GM12878 (cell line): ENCODE measurements around the gene CTNNA3.

Experiments used
- BACH1 ChIP-seq: fragments of 450-650 bp; IDR thresholded peaks from 2 replicates; pipeline ENCODE4 v1.6.1; 2017; ENCODE audit warnings: mild to moderate bottlenecking, borderline replicate concordance
- CHD2 ChIP-seq: IDR thresholded peaks from 2 replicates; pipeline ENCODE4 v1.6.1; 2011; ENCODE audit warnings: low read depth, low read length, improper control_type of control experiment, borderline replicate concordance
- ESRRA ChIP-seq: IDR thresholded peaks from 2 replicates; pipeline ENCODE4 v1.6.1; 2012; ENCODE audit warnings: mild to moderate bottlenecking, low read length, improper control_type of control experiment
- ETV6 ChIP-seq, 2 experiments: fragments of 450-650 bp in 1 of 2; IDR thresholded peaks in 1 of 2; conservative IDR thresholded peaks in 1 of 2; 2 replicates each; pipeline ENCODE4 v1.6.1; 2014; ENCODE audit warnings: antibody characterized with exemption in 1 of 2, borderline replicate concordance in 1 of 2, low read depth in 1 of 2, mild to moderate bottlenecking in 1 of 2, moderate library complexity in 1 of 2
- NFIC ChIP-seq: IDR thresholded peaks from 2 replicates; pipeline ENCODE4 v1.6.1; 2012; ENCODE audit warnings: low read depth, mild to moderate bottlenecking, inconsistent platforms, low read length, moderate library complexity
- POLR2A ChIP-seq: IDR thresholded peaks from 2 replicates; pipeline ENCODE4 v1.6.1; 2011; ENCODE audit warnings: low read depth, mild to moderate bottlenecking, low read length
- POLR2AphosphoS2 ChIP-seq: IDR thresholded peaks from 2 replicates; pipeline ENCODE4 v1.6.1; 2011; ENCODE audit warnings: low read depth, mild to moderate bottlenecking, low read length, improper control_type of control experiment, moderate library complexity
- POU2F2 ChIP-seq: IDR thresholded peaks from 3 replicates; pipeline ENCODE4 v1.6.1; 2011; ENCODE audit warnings: low read depth, mild to moderate bottlenecking, low read length, borderline replicate concordance
- TAF1 ChIP-seq: IDR thresholded peaks from 2 replicates; pipeline ENCODE4 v1.6.1; 2011; ENCODE audit warnings: mild to moderate bottlenecking, low read depth, low read length, borderline replicate concordance
- TCF7 ChIP-seq: IDR thresholded peaks from 2 replicates; pipeline ENCODE4 v1.6.1; 2014; ENCODE audit warnings: antibody characterized with exemption, borderline replicate concordance
- ZNF274 ChIP-seq: IDR thresholded peaks from one replicate; pipeline ENCODE4 v1.8.0; 2011; ENCODE audit not compliant: insufficient read length, insufficient read depth
- TF ChIP-seq, protein P1 (sequence below), 3 experiments: IDR thresholded peaks in 2 of 3; conservative IDR thresholded peaks in 1 of 3; 2 replicates each; pipeline ENCODE4 v1.5.1; 2011; ENCODE audit warnings: low read depth in 3 of 3, low read length in 3 of 3, mild to moderate bottlenecking in 3 of 3, control low read depth in 2 of 3, moderate library complexity in 2 of 3, inconsistent platforms in 1 of 3, mixed read lengths in 1 of 3; ENCODE audit not compliant: control insufficient read depth in 2 of 3, insufficient read depth in 1 of 3; ENCODE audit errors: extremely low read depth in 1 of 3

- TF ChIP-seq, protein P1, sequence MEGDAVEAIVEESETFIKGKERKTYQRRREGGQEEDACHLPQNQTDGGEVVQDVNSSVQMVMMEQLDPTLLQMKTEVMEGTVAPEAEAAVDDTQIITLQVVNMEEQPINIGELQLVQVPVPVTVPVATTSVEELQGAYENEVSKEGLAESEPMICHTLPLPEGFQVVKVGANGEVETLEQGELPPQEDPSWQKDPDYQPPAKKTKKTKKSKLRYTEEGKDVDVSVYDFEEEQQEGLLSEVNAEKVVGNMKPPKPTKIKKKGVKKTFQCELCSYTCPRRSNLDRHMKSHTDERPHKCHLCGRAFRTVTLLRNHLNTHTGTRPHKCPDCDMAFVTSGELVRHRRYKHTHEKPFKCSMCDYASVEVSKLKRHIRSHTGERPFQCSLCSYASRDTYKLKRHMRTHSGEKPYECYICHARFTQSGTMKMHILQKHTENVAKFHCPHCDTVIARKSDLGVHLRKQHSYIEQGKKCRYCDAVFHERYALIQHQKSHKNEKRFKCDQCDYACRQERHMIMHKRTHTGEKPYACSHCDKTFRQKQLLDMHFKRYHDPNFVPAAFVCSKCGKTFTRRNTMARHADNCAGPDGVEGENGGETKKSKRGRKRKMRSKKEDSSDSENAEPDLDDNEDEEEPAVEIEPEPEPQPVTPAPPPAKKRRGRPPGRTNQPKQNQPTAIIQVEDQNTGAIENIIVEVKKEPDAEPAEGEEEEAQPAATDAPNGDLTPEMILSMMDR (IDR thresholded peaks at IDR 0.05 in 2 of 3, conservative IDR thresholded peaks at IDR 0.05 in 1 of 3; ENCODE audit: control insufficient read depth in 2 of 3, extremely low read depth in 1 of 3, insufficient read depth in 1 of 3, low read depth in 3 of 3, low read length in 3 of 3) = no peak
- TF ChIP-seq ETV6 (conservative IDR thresholded peaks at IDR 0.05 in 1 of 2, IDR thresholded peaks at IDR 0.05 in 1 of 2; ENCODE audit: borderline replicate concordance in 1 of 2, low read depth in 1 of 2) (no peak), NFIC (no peak), POLR2A (no peak), TCF7 (no peak), BACH1 (no peak), POU2F2 (no peak), TAF1 (no peak), ESRRA (no peak), ZNF274 (no peak), POLR2AphosphoS2 (no peak), CHD2 (no peak)
Measured at GRCh38 chr10:67011480-67011879, 684.5 kb downstream of the CTNNA3 start.
